ENCODE measurements around the gene GUCY1B1.

Gene GUCY1B1

GRCh38 chr4:155811083-155811482 is 52.3 kb downstream of the GUCY1B1 start:
- Histone ChIP-seq H3K4me1 (ENCODE audit: low read depth, poor library complexity, severe bottlenecking) (peaks cover 11% of the 10 kb centered on the region), H4K20me1 (ENCODE audit: insufficient read depth) (no peaks in the 10 kb centered on the region), H3K27me3 (ENCODE audit: insufficient read depth, low read depth) (no peaks in the 10 kb centered on the region), H3K36me3 (ENCODE audit: insufficient read depth) (no peaks in the 10 kb centered on the region), H3K27ac (no peak overlapping the region), H3K4me3 (IDR thresholded peaks at IDR 0.05; ENCODE audit: insufficient read depth, low read depth, low read length) (no peak overlapping the region), H2AFZ (ENCODE audit: low read depth) (peak overlapping the region; percentile 67; the same call in 1 of the 2 replicates), H3K79me2 (ENCODE audit: insufficient read depth, low read depth) (no peaks in the 10 kb centered on the region), H3K4me2 (no peak overlapping the region), H3K9ac (no peak overlapping the region)
- TF ChIP-seq CTCF (conservative IDR thresholded peaks at IDR 0.05; ENCODE audit: low read depth, low read length), result no peak

- H3K27me3 ChIP-seq (ENCODE audit: insufficient read depth, low read depth), result no peaks in the 10 kb centered on the region
- no peak overlapping the region for H2AFZ ChIP-seq (ENCODE audit: low read depth)
- no peak overlapping the region for H3K27ac ChIP-seq
- H4K20me1 ChIP-seq (ENCODE audit: insufficient read depth), result no peaks in the 10 kb centered on the region
- no peaks in the 10 kb centered on the region for H3K79me2 ChIP-seq (ENCODE audit: insufficient read depth, low read depth)
- TF ChIP-seq CTCF (conservative IDR thresholded peaks at IDR 0.05; ENCODE audit: low read depth, low read length), result no peak
- no peaks in the 10 kb centered on the region for H3K36me3 ChIP-seq (ENCODE audit: insufficient read depth)
- no peaks in the 10 kb centered on the region for H3K4me1 ChIP-seq (ENCODE audit: low read depth, poor library complexity, severe bottlenecking)
- H3K9ac ChIP-seq, result no peak overlapping the region
- H3K4me3 ChIP-seq (IDR thresholded peaks at IDR 0.05; ENCODE audit: insufficient read depth, low read depth, low read length), result no peak overlapping the region
- H3K4me2 ChIP-seq, result no peak overlapping the region
These were observed 59.8 kb downstream of the GUCY1B1 start for GRCh38 chr4:155818639-155819038.

DNA sequence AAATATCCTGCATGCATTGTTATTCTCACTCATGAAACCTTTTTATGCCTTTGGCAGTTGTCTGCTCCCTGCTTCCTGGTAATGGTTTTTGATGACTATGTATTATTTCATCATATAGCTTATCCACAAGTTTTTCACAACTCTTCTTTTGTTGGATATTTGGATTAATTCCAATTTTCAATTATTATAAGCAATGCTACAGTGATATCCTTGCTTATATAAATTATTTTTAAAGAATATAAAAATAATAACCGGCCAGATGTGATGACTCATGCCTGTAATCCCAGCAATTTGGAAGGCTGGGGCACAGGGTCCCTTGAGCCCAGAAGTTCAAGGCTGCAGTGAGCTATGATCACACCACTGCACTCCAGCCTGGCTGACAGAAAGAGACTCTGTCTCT is 60.2 kb downstream of the GUCY1B1 start:
- H3K4me3 ChIP-seq (IDR thresholded peaks at IDR 0.05; ENCODE audit: insufficient read depth, low read depth, low read length), result no peak overlapping the region
- no peaks in the 10 kb centered on the region for H4K20me1 ChIP-seq (ENCODE audit: insufficient read depth)
- no peaks in the 10 kb centered on the region for H3K79me2 ChIP-seq (ENCODE audit: insufficient read depth, low read depth)
- H3K27ac ChIP-seq, result no peak overlapping the region
- TF ChIP-seq CTCF (conservative IDR thresholded peaks at IDR 0.05; ENCODE audit: low read depth, low read length), result no peak
- no peaks in the 10 kb centered on the region for H3K36me3 ChIP-seq (ENCODE audit: insufficient read depth)
- no peak overlapping the region for H2AFZ ChIP-seq (ENCODE audit: low read depth)
- no peaks in the 10 kb centered on the region for H3K27me3 ChIP-seq (ENCODE audit: insufficient read depth, low read depth)
- H3K4me1 ChIP-seq (ENCODE audit: low read depth, poor library complexity, severe bottlenecking), result no peaks in the 10 kb centered on the region
- no peak overlapping the region for H3K4me2 ChIP-seq
- no peak overlapping the region for H3K9ac ChIP-seq

DNA sequence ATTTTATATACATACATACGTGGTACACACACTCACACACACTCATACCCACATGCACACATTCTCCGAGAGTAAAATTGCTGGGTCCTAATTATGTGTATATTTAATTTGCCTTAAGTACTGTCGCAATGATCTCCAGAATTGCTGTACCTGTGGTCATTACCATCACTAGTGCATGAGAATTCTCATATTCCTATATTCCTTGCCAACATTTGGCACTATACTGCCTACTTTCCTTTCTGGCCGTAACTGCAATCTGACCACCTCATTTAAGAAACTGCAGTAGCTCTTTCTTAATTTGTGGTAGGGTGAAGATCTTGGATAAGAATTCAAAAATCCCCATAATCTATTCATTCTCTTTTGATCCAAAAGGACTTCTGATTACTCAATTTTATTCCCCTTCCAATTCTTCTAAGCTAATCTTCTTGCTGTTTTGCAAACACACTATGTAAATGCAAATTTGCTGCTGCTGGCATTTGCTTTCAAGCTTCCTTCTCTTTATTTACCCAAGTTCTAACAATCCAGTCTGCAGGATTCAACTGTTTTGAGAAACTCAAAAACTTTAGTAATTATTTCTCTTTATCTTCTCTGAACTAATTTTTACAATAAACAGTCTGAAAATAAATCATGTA is 62.2 kb downstream of the GUCY1B1 start:
- Histone ChIP-seq H3K4me1 (ENCODE audit: low read depth, poor library complexity, severe bottlenecking) (no peaks in the 10 kb centered on the region), H3K4me2 (no peak overlapping the region), H2AFZ (ENCODE audit: low read depth) (no peak overlapping the region), H3K79me2 (ENCODE audit: insufficient read depth, low read depth) (no peaks in the 10 kb centered on the region), H3K9ac (no peak overlapping the region), H3K4me3 (IDR thresholded peaks at IDR 0.05; ENCODE audit: insufficient read depth, low read depth, low read length) (no peak overlapping the region), H3K27ac (no peak overlapping the region), H3K36me3 (ENCODE audit: insufficient read depth) (no peaks in the 10 kb centered on the region), H4K20me1 (ENCODE audit: insufficient read depth) (no peaks in the 10 kb centered on the region), H3K27me3 (ENCODE audit: insufficient read depth, low read depth) (no peaks in the 10 kb centered on the region)
- TF ChIP-seq CTCF (conservative IDR thresholded peaks at IDR 0.05; ENCODE audit: low read depth, low read length), result no peak
